ENCODE results near the gene AKAP8.
"Not testable (repeated sequence)": the region's sequence is repeated elsewhere in the genome, so short reads cannot be mapped to it uniquely, and the experiment has no call there.

AKAP8 gene

GRCh38 chr19:15372891-15373301 is 6.7 kb downstream of the AKAP8 start:
- Histone ChIP-seq H3K36me3 (ENCODE audit: control insufficient read depth, insufficient read depth, low read length) (peaks cover 69% of the 10 kb centered on the region), H3K4me1 (ENCODE audit: control insufficient read depth, insufficient read depth, low read length, poor library complexity, severe bottlenecking) (peaks cover 7% of the 10 kb centered on the region), H3K27ac (ENCODE audit: low read depth, low read length, severe bottlenecking) (no peak overlapping the region), H3K4me3 (ENCODE audit: extremely low read depth, insufficient read depth, low read length, poor library complexity, severe bottlenecking) (no peak overlapping the region), H3K9me3 (ENCODE audit: control insufficient read depth, low read length) (no peaks in the 10 kb centered on the region)
- 96 to 97% methylated on average over 29 to 30 of the region's 30 CpGs for WGBS, 2 experiments (ENCODE audit: insufficient coverage in 2 of 2)

DNA sequence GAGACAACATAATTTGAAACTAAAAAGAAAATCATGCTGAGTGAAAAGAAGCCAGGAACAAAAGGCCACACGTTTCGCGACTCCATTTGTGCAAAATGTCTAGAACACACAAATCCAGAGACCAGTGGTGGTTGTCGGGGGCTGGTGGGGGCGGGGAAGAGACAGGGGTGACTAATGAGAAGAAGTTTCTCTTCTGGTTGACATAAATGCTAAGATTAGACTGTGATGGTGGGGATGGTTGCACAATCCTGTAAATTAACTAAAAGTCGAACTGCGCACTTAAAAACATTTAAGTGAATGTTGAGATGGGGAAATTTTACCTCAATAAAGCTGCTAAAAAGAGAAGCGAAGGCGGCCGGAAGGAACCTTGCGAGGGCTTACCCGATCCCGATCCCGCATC is 7.1 kb downstream of the AKAP8 start:
- H3K36me3 ChIP-seq (ENCODE audit: control insufficient read depth, insufficient read depth, low read length): peaks cover 73% of the 10 kb centered on the region

DNA sequence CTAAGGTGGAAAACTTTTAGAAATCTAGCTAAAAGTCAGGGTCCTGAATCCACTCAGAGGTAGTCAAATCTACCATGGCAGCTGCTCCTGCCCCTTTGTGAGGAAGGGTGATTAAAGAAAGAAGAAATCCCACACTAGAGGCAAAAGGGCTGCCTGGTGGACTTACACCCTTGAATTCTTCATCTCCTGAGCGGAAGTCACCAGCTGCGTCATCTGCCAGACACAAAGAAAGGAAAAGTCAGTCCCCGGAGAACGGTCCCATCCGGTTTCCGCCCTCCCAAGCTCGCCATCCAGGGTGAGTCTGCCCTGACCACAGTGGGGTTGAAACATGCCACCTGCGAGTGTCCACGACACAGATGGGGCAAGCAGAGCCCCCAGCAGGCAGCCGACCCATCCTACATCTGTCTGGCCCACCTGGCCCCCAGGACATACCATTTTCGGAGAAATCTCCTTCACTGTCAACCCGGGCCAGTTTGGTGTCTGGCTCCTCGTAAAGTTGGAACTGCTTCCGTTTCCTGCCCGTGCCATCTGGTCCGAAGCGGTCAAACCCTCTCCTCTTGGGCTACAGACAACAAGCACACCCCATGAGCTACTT is 7.7 kb downstream of the AKAP8 start:
- Histone ChIP-seq H3K9me3 (ENCODE audit: control insufficient read depth, low read length) (no peaks in the 10 kb centered on the region), H3K4me3 (ENCODE audit: extremely low read depth, insufficient read depth, low read length, poor library complexity, severe bottlenecking) (no peak overlapping the region), H3K27ac (ENCODE audit: low read depth, low read length, severe bottlenecking) (no peak overlapping the region), H3K36me3 (ENCODE audit: control insufficient read depth, insufficient read depth, low read length) (peaks cover 77% of the 10 kb centered on the region), H3K4me1 (ENCODE audit: control insufficient read depth, insufficient read depth, low read length, poor library complexity, severe bottlenecking) (peaks cover 3% of the 10 kb centered on the region)
- WGBS, 2 experiments (ENCODE audit: insufficient coverage in 2 of 2): 94 to 97% methylated on average over 15 to 17 of the region's 17 CpGs

More for the DNA sequence above, 7.1 kb downstream of the AKAP8 start:
- no peaks in the 10 kb centered on the region for H3K9me3 ChIP-seq (ENCODE audit: control insufficient read depth, low read length)
- no peak overlapping the region for H3K27ac ChIP-seq (ENCODE audit: low read depth, low read length, severe bottlenecking)
- peaks cover 7% of the 10 kb centered on the region for H3K4me1 ChIP-seq (ENCODE audit: control insufficient read depth, insufficient read depth, low read length, poor library complexity, severe bottlenecking)
- H3K4me3 ChIP-seq (ENCODE audit: extremely low read depth, insufficient read depth, low read length, poor library complexity, severe bottlenecking): no peak overlapping the region
- WGBS, 2 experiments (ENCODE audit: insufficient coverage in 2 of 2): 96 to 97% methylated on average over 12 to 13 of the region's 14 CpGs

- H3K9me3 ChIP-seq (ENCODE audit: control insufficient read depth, low read length): no peaks in the 10 kb centered on the region
- H3K36me3 ChIP-seq (ENCODE audit: control insufficient read depth, insufficient read depth, low read length): peaks cover 81% of the 10 kb centered on the region
- H3K4me1 ChIP-seq (ENCODE audit: control insufficient read depth, insufficient read depth, low read length, poor library complexity, severe bottlenecking): no peaks in the 10 kb centered on the region
- WGBS, 2 experiments (ENCODE audit: insufficient coverage in 2 of 2): 91 to 100% methylated on average over 2 to 6 of the region's 7 CpGs
- H3K27ac ChIP-seq (ENCODE audit: low read depth, low read length, severe bottlenecking): no peak overlapping the region
- no peak overlapping the region for H3K4me3 ChIP-seq (ENCODE audit: extremely low read depth, insufficient read depth, low read length, poor library complexity, severe bottlenecking)
Observed at GRCh38 chr19:15371119-15371518, 8.5 kb downstream of the AKAP8 start.

DNA sequence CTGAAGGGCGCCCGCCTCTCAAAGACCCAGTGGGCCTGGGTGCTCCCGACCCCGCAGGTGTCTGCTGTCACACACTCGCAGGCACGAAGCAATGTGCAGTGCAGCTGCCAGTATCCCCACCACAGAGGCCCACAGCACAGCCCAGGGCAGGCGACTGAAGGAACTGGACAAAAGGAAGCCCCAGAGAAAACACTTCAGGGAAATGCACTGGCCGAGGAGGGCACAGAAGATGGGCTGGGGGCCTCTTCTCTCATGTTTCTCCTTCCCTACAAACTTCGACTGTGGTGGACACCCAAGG is 10.0 kb downstream of the AKAP8 start:
- peaks cover 97% of the 10 kb centered on the region for H3K36me3 ChIP-seq (ENCODE audit: control insufficient read depth, insufficient read depth, low read length)
- H3K4me3 ChIP-seq (ENCODE audit: extremely low read depth, insufficient read depth, low read length, poor library complexity, severe bottlenecking): no peak overlapping the region
- H3K27ac ChIP-seq (ENCODE audit: low read depth, low read length, severe bottlenecking): no peak overlapping the region
- H3K9me3 ChIP-seq (ENCODE audit: control insufficient read depth, low read length): no peaks in the 10 kb centered on the region
- WGBS, 2 experiments (ENCODE audit: insufficient coverage in 2 of 2): 94 to 99% methylated on average over 6 to 8 of the region's 9 CpGs
- H3K4me1 ChIP-seq (ENCODE audit: control insufficient read depth, insufficient read depth, low read length, poor library complexity, severe bottlenecking): no peaks in the 10 kb centered on the region

GRCh38 chr19:15368798-15369593 is 10.6 kb downstream of the AKAP8 start:
- no peak overlapping the region for H3K27ac ChIP-seq (ENCODE audit: low read depth, low read length, severe bottlenecking)
- no peaks in the 10 kb centered on the region for H3K9me3 ChIP-seq (ENCODE audit: control insufficient read depth, low read length)
- H3K4me3 ChIP-seq (ENCODE audit: extremely low read depth, insufficient read depth, low read length, poor library complexity, severe bottlenecking): no peak overlapping the region
- WGBS, 2 experiments (ENCODE audit: insufficient coverage in 2 of 2): 97% methylated on average over 35 of the region's 35 CpGs
- no peaks in the 10 kb centered on the region for H3K4me1 ChIP-seq (ENCODE audit: control insufficient read depth, insufficient read depth, low read length, poor library complexity, severe bottlenecking)
- H3K36me3 ChIP-seq (ENCODE audit: control insufficient read depth, insufficient read depth, low read length): peaks cover 97% of the 10 kb centered on the region

GRCh38 chr19:15368051-15368632 is 11.4 kb downstream of the AKAP8 start:
- no peak overlapping the region for H3K4me3 ChIP-seq (ENCODE audit: extremely low read depth, insufficient read depth, low read length, poor library complexity, severe bottlenecking)
- no peaks in the 10 kb centered on the region for H3K9me3 ChIP-seq (ENCODE audit: control insufficient read depth, low read length)
- H3K27ac ChIP-seq (ENCODE audit: low read depth, low read length, severe bottlenecking): no peak overlapping the region
- 96 to 98% methylated on average over 19 to 22 of the region's 24 CpGs for WGBS, 2 experiments (ENCODE audit: insufficient coverage in 2 of 2)
- no peaks in the 10 kb centered on the region for H3K4me1 ChIP-seq (ENCODE audit: control insufficient read depth, insufficient read depth, low read length, poor library complexity, severe bottlenecking)
- peaks cover 89% of the 10 kb centered on the region for H3K36me3 ChIP-seq (ENCODE audit: control insufficient read depth, insufficient read depth, low read length)

DNA sequence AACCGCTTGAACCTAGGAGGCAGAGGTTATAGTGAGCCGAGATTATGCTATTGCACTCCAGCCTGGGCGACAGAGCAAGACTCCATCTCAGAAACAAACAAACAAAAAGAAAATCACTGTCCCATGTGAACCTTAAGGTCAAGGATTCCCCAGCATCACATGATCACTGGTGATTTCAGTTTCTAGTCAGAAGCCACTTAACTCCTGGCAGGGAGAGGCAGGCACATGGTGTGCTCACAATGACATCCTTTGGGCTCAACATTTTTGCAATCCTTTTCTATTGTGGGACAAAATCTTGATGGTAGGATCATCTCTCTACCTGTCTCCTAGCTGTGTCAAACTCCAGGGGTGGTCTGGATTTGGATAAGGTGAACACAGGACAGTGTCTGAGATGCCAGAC is 12.1 kb downstream of the AKAP8 start:
- no peak overlapping the region for H3K27ac ChIP-seq (ENCODE audit: low read depth, low read length, severe bottlenecking)
- no peak overlapping the region for H3K4me3 ChIP-seq (ENCODE audit: extremely low read depth, insufficient read depth, low read length, poor library complexity, severe bottlenecking)
- no peaks in the 10 kb centered on the region for H3K9me3 ChIP-seq (ENCODE audit: control insufficient read depth, low read length)
- WGBS, 2 experiments (ENCODE audit: insufficient coverage in 2 of 2): 93% methylated on average over 3 of the region's 3 CpGs
- peaks cover 82% of the 10 kb centered on the region for H3K36me3 ChIP-seq (ENCODE audit: control insufficient read depth, insufficient read depth, low read length)
- no peaks in the 10 kb centered on the region for H3K4me1 ChIP-seq (ENCODE audit: control insufficient read depth, insufficient read depth, low read length, poor library complexity, severe bottlenecking)

DNA sequence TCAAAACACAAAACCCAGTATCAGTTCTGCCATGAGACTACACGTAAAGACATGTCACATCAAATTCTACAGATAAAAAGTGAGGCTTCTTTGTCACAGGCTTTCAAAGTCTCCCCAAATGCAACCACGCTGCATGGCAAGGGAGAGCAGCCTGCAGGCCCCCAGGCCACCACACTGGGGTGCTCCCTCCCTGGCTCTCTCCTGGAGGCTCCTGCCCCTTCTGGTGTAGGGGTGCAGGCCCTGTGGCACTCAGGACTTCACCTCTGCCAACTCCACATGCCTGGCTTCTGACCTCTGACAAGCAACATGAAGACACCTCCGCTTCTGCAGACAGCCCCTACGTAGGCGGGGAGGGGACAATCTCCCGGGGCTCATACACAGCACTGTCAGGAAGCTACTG is 14.3 kb downstream of the AKAP8 start:
- Histone ChIP-seq H3K4me3 (ENCODE audit: extremely low read depth, insufficient read depth, low read length, poor library complexity, severe bottlenecking) (no peak overlapping the region), H3K36me3 (ENCODE audit: control insufficient read depth, insufficient read depth, low read length) (peaks cover 78% of the 10 kb centered on the region)

DNA sequence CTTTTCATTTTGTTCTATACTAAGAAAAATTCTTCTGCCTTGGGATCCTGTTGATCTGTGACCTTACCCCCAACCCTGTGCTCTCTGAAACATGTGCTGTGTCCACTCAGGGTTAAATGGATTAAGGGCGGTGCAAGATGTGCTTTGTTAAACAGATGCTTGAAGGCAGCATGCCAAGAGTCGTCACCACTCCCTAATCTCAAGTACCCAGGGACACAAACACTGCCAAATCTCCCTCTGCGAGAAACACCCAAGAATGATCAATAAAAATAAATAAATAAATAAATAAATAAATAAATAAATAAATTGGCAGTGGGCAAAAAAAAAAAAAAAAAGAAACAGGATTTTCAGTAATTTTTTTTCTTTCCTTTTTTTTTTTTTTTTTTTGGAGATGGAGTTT is 15.8 kb downstream of the AKAP8 start:
- peaks cover 76% of the 10 kb centered on the region for H3K36me3 ChIP-seq (ENCODE audit: control insufficient read depth, insufficient read depth, low read length)
- WGBS, 2 experiments (ENCODE audit: insufficient coverage in 2 of 2): no CpG with 5 or more reads among the region's 3 CpGs

More for the DNA sequence above, 14.3 kb downstream of the AKAP8 start:
- WGBS, 2 experiments (ENCODE audit: insufficient coverage in 2 of 2): 93% methylated on average over 5 to 6 of the region's 6 CpGs
- Histone ChIP-seq H3K9me3 (ENCODE audit: control insufficient read depth, low read length) (no peaks in the 10 kb centered on the region), H3K4me1 (ENCODE audit: control insufficient read depth, insufficient read depth, low read length, poor library complexity, severe bottlenecking) (no peaks in the 10 kb centered on the region), H3K27ac (ENCODE audit: low read depth, low read length, severe bottlenecking) (no peak overlapping the region)

GRCh38 chr19:15363048-15363447 is 16.5 kb downstream of the AKAP8 start:
- 98% methylated on average over 7 of the region's 30 CpGs; no CpG with 5 or more reads in 1 of the 2 experiments for WGBS, 2 experiments (ENCODE audit: insufficient coverage in 2 of 2)
- peaks cover 76% of the 10 kb centered on the region for H3K36me3 ChIP-seq (ENCODE audit: control insufficient read depth, insufficient read depth, low read length)
- not testable (repeated sequence) for H3K4me1 ChIP-seq (ENCODE audit: control insufficient read depth, insufficient read depth, low read length, poor library complexity, severe bottlenecking); H3K27ac ChIP-seq (ENCODE audit: low read depth, low read length, severe bottlenecking); H3K9me3 ChIP-seq (ENCODE audit: control insufficient read depth, low read length); H3K4me3 ChIP-seq (ENCODE audit: extremely low read depth, insufficient read depth, low read length, poor library complexity, severe bottlenecking)

More for the DNA sequence above, 15.8 kb downstream of the AKAP8 start:
- H3K4me3 ChIP-seq (ENCODE audit: extremely low read depth, insufficient read depth, low read length, poor library complexity, severe bottlenecking); H3K9me3 ChIP-seq (ENCODE audit: control insufficient read depth, low read length); H3K4me1 ChIP-seq (ENCODE audit: control insufficient read depth, insufficient read depth, low read length, poor library complexity, severe bottlenecking); H3K27ac ChIP-seq (ENCODE audit: low read depth, low read length, severe bottlenecking): not testable (repeated sequence)
